Stimulated activated memory B cell treated with anti-CD40 and anti-IgM and Interleukin-4, amounts not matched to agents 10 μg/mL and 1 μg/mL and 100 μg/mL, for 72 hours (primary cell): ENCODE measurements around the gene SPEF2.

ENCODE experiments used
- ATAC-seq: fragments of 150-1000 bp; cut with Tn5 transposase; 2 replicates; pipeline ENCODE4 v1.10.0; 2021
- H3K27ac Mint-ChIP-seq: one replicate; pipeline ENCODE4 v1.8.0; 2022; ENCODE audit warnings: mild to moderate bottlenecking, mixed read lengths
- H3K27me3 Mint-ChIP-seq: one replicate; pipeline ENCODE4 v1.8.0; 2022; ENCODE audit warnings: mixed read lengths
- H3K36me3 Mint-ChIP-seq: one replicate; pipeline ENCODE4 v1.8.0; 2022; ENCODE audit warnings: mixed read lengths
- H3K4me1 Mint-ChIP-seq: one replicate; pipeline ENCODE4 v1.8.0; 2022; ENCODE audit warnings: mixed read lengths
- H3K4me3 Mint-ChIP-seq: one replicate; pipeline ENCODE4 v1.8.0; 2022; ENCODE audit warnings: mild to moderate bottlenecking, moderate library complexity, mixed read lengths
- H3K9me3 Mint-ChIP-seq: one replicate; pipeline ENCODE4 v1.8.0; 2022; ENCODE audit warnings: mixed read lengths

Gene SPEF2

GRCh38 chr5:35736280-35736679, 118.6 kb downstream of the SPEF2 start:
- peak; percentile 53 for ATAC-seq
- peaks cover 7% of the 10 kb centered on the region for H3K9me3 Mint-ChIP-seq

DNA sequence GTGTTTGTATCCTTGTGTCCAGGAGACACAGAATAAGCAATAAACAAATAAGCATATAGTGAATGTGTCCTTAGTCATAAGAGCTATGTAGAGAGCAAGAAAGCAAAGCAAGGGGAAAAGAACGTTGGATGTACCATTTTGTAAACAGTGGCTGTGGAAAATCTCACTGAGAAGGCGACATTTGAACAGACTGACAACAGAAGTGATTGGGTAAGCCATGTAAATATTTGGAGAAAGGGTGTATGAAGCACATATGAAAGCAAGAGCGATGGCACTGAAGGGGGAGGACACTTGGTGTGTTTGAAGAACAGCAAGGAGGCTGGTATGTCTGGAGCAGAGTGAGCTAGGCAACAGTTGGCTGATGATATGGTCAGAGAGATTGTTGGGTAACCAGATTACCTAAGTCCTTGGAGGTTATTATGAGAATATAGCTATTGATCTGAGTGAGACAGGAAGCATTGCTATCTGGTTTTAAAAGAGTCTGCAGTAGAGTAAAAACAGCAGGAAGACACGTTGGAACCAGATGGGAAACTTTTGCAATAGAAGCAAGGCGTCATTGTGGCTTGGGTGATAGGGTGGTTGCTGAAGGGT, 123.6 kb downstream of the SPEF2 start:
- Mint-ChIP-seq H3K27me3 (peaks cover 14% of the 10 kb centered on the region), H3K36me3 (no peaks in the 10 kb centered on the region), H3K4me1 (no peaks in the 10 kb centered on the region), H3K4me3 (no peak overlapping the region), H3K27ac (no peak overlapping the region), H3K9me3 (peaks cover 5% of the 10 kb centered on the region)
- ATAC-seq: no peak

More at GRCh38 chr5:35736280-35736679, 118.6 kb downstream of the SPEF2 start:
- H3K36me3 Mint-ChIP-seq: no peaks in the 10 kb centered on the region
- H3K27ac Mint-ChIP-seq: no peak overlapping the region
- no peaks in the 10 kb centered on the region for H3K27me3 Mint-ChIP-seq
- no peaks in the 10 kb centered on the region for H3K4me1 Mint-ChIP-seq
- no peak overlapping the region for H3K4me3 Mint-ChIP-seq

DNA sequence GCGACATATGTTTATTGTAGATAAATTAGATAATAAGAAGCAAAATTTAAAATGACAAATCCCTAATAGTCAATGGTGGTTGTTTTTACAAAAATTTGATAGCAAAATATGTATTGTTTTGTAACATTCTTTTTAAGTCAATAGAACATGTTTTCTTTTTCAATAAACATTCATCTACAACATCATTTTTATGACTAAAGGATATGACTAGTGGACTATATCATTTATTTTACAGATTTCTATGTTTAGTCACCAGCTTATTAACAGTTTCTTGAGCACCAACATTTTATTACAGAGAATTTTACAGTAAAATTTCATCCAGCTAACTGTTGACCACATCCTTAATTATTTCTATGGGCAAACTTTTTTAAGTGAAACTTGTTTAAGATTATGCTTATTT, 124.3 kb downstream of the SPEF2 start:
- no peaks in the 10 kb centered on the region for H3K4me1 Mint-ChIP-seq
- H3K4me3 Mint-ChIP-seq: no peak overlapping the region
- no peaks in the 10 kb centered on the region for H3K36me3 Mint-ChIP-seq
- H3K27ac Mint-ChIP-seq: no peak overlapping the region
- H3K9me3 Mint-ChIP-seq: peaks cover 3% of the 10 kb centered on the region
- ATAC-seq: no peak
- peaks cover 14% of the 10 kb centered on the region for H3K27me3 Mint-ChIP-seq

GRCh38 chr5:35743644-35744043, 126.0 kb downstream of the SPEF2 start:
- no peak overlapping the region for H3K4me3 Mint-ChIP-seq
- H3K27ac Mint-ChIP-seq: no peak overlapping the region
- no peaks in the 10 kb centered on the region for H3K36me3 Mint-ChIP-seq
- H3K4me1 Mint-ChIP-seq: no peaks in the 10 kb centered on the region
- H3K9me3 Mint-ChIP-seq: peaks cover 9% of the 10 kb centered on the region
- no peak for ATAC-seq
- peaks cover 14% of the 10 kb centered on the region for H3K27me3 Mint-ChIP-seq

- Mint-ChIP-seq H3K27me3 (peaks cover 14% of the 10 kb centered on the region), H3K4me1 (no peaks in the 10 kb centered on the region), H3K36me3 (no peaks in the 10 kb centered on the region), H3K4me3 (no peak overlapping the region), H3K27ac (no peak overlapping the region), H3K9me3 (peaks cover 6% of the 10 kb centered on the region)
- no peak for ATAC-seq
Measured at GRCh38 chr5:35745193-35745592, 127.5 kb downstream of the SPEF2 start.

- Mint-ChIP-seq H3K36me3 (no peaks in the 10 kb centered on the region), H3K4me3 (no peak overlapping the region), H3K9me3 (peaks cover 6% of the 10 kb centered on the region), H3K27me3 (peaks cover 14% of the 10 kb centered on the region), H3K27ac (no peak overlapping the region), H3K4me1 (no peaks in the 10 kb centered on the region)
- ATAC-seq: no peak
Measured at GRCh38 chr5:35745660-35746059, 128.0 kb downstream of the SPEF2 start.

DNA sequence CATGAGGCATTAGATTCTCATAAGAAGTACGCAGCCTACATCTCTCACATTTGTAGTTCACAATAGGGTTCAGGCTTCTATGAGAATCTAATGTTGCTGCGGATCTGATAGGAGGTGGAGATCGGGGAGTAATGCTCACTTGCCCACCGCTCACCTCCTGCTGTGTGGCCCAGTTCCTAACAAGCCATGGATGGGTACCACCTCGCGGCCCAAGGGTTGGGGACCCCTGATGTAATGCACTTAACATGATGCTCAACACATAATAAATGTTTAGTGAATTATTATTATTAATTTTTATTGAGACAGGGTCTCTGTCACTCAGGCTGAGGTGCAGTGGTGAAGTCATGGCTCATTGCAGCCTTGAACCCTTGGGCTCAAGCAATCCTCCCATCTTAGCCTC, 134.3 kb downstream of the SPEF2 start:
- no peaks in the 10 kb centered on the region for H3K36me3 Mint-ChIP-seq
- peaks cover 6% of the 10 kb centered on the region for H3K9me3 Mint-ChIP-seq
- H3K4me3 Mint-ChIP-seq: no peak overlapping the region
- no peaks in the 10 kb centered on the region for H3K27me3 Mint-ChIP-seq
- no peak overlapping the region for H3K27ac Mint-ChIP-seq
- ATAC-seq: no peak
- no peaks in the 10 kb centered on the region for H3K4me1 Mint-ChIP-seq

- Mint-ChIP-seq H3K4me3 (no peak overlapping the region), H3K9me3 (no peaks in the 10 kb centered on the region), H3K27ac (no peak overlapping the region), H3K27me3 (no peaks in the 10 kb centered on the region), H3K4me1 (no peaks in the 10 kb centered on the region), H3K36me3 (no peaks in the 10 kb centered on the region)
- no peak for ATAC-seq
Measured at GRCh38 chr5:35753500-35753899, 135.8 kb downstream of the SPEF2 start.

GRCh38 chr5:35754481-35754880, 136.8 kb downstream of the SPEF2 start:
- Mint-ChIP-seq H3K27ac (no peak overlapping the region), H3K9me3 (no peaks in the 10 kb centered on the region), H3K36me3 (no peaks in the 10 kb centered on the region), H3K4me1 (no peaks in the 10 kb centered on the region), H3K27me3 (no peaks in the 10 kb centered on the region), H3K4me3 (no peak overlapping the region)
- ATAC-seq: no peak

- Mint-ChIP-seq H3K36me3 (no peaks in the 10 kb centered on the region), H3K27me3 (no peaks in the 10 kb centered on the region), H3K27ac (no peak overlapping the region), H3K9me3 (no peaks in the 10 kb centered on the region), H3K4me1 (no peaks in the 10 kb centered on the region), H3K4me3 (no peak overlapping the region)
- no peak for ATAC-seq
Measured at GRCh38 chr5:35755966-35756365, 138.3 kb downstream of the SPEF2 start.

- H3K4me1 Mint-ChIP-seq: no peaks in the 10 kb centered on the region
- ATAC-seq: no peak
- no peak overlapping the region for H3K27ac Mint-ChIP-seq
- H3K4me3 Mint-ChIP-seq: no peak overlapping the region
- no peaks in the 10 kb centered on the region for H3K9me3 Mint-ChIP-seq
- H3K36me3 Mint-ChIP-seq: no peaks in the 10 kb centered on the region
- H3K27me3 Mint-ChIP-seq: no peaks in the 10 kb centered on the region
Measured at GRCh38 chr5:35758151-35758724, 140.6 kb downstream of the SPEF2 start.

DNA sequence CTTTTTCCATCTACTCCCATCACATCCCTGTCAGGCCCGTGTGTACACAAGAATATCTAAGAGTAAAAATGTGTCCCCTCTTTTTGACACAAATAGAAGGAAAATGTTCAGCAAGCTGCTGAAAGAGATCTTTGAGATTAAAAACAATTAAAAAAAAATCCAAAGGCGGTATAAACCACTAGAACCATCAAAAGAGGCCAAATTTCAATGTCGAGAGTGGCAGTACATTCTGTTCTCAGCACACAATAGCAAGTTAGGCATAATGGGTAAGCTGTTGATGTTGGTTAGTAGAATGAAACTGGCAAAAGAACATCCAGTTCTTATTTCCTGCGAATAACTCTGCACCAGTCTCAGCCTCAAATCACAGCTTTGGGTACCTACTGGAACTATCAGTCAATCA, 143.9 kb downstream of the SPEF2 start:
- no peaks in the 10 kb centered on the region for H3K4me1 Mint-ChIP-seq
- no peak for ATAC-seq

GRCh38 chr5:35762368-35762767, 144.7 kb downstream of the SPEF2 start:
- Mint-ChIP-seq H3K36me3 (no peaks in the 10 kb centered on the region), H3K27ac (no peak overlapping the region), H3K27me3 (no peaks in the 10 kb centered on the region), H3K9me3 (no peaks in the 10 kb centered on the region), H3K4me3 (no peak overlapping the region), H3K4me1 (no peaks in the 10 kb centered on the region)
- no peak for ATAC-seq

More for the DNA sequence above, 143.9 kb downstream of the SPEF2 start:
- Mint-ChIP-seq H3K27ac (no peak overlapping the region), H3K36me3 (no peaks in the 10 kb centered on the region), H3K27me3 (no peaks in the 10 kb centered on the region), H3K4me3 (no peak overlapping the region), H3K9me3 (no peaks in the 10 kb centered on the region)

GRCh38 chr5:35765921-35766320, 148.3 kb downstream of the SPEF2 start:
- no peaks in the 10 kb centered on the region for H3K4me1 Mint-ChIP-seq
- ATAC-seq: no peak
- H3K9me3 Mint-ChIP-seq: no peaks in the 10 kb centered on the region
- H3K27ac Mint-ChIP-seq: no peak overlapping the region
- peaks cover 6% of the 10 kb centered on the region for H3K27me3 Mint-ChIP-seq
- H3K36me3 Mint-ChIP-seq: no peaks in the 10 kb centered on the region
- H3K4me3 Mint-ChIP-seq: no peak overlapping the region

GRCh38 chr5:35771300-35771699, 153.6 kb downstream of the SPEF2 start:
- no peak for ATAC-seq
- no peak overlapping the region for H3K4me3 Mint-ChIP-seq
- peaks cover 12% of the 10 kb centered on the region for H3K27me3 Mint-ChIP-seq
- H3K4me1 Mint-ChIP-seq: no peaks in the 10 kb centered on the region
- H3K9me3 Mint-ChIP-seq: no peaks in the 10 kb centered on the region
- H3K27ac Mint-ChIP-seq: no peak overlapping the region
- H3K36me3 Mint-ChIP-seq: no peaks in the 10 kb centered on the region

- no peak overlapping the region for H3K27ac Mint-ChIP-seq
- H3K9me3 Mint-ChIP-seq: no peaks in the 10 kb centered on the region
- peaks cover 12% of the 10 kb centered on the region for H3K27me3 Mint-ChIP-seq
- H3K4me3 Mint-ChIP-seq: no peak overlapping the region
- H3K36me3 Mint-ChIP-seq: no peaks in the 10 kb centered on the region
- no peak for ATAC-seq
- H3K4me1 Mint-ChIP-seq: no peaks in the 10 kb centered on the region
Measured at GRCh38 chr5:35771839-35772238, 154.2 kb downstream of the SPEF2 start.
